Measurements from ENCODE around the gene LDB2. TPM values are rescaled to one million over a fixed set of nuclear protein-coding genes. Genes with fewer than 3 reads are reported as not detected.

The LDB2 gene
- total and polyA plus RNA-seq, 4 donors: 41.7 to 88.2 (median 61.9) TPM

- Histone ChIP-seq H3K9me3 (ENCODE audit: control insufficient read depth, insufficient read depth, low read length) (no peaks in the 10 kb centered on the region), H3K27ac (ENCODE audit: low read depth, low read length) (no peak overlapping the region), H3K4me3 (ENCODE audit: low read depth, low read length) (no peak overlapping the region), H3K4me1 (ENCODE audit: control insufficient read depth, insufficient read depth, low read length) (no peaks in the 10 kb centered on the region), H3K27me3 (ENCODE audit: control insufficient read depth, insufficient read depth, low read length) (no peaks in the 10 kb centered on the region), H3K36me3 (ENCODE audit: control insufficient read depth, insufficient read depth, low read length) (no peaks in the 10 kb centered on the region)
- WGBS (ENCODE audit: insufficient coverage): 83% methylated on average over 1 of the region's 8 CpGs
- DNase-seq (ENCODE audit: low read depth in 4 of 6, low spot score in 6 of 6): peak in 1 of 6 donors; percentile 71
Observed at GRCh38 chr4:16726368-16727050, 171.9 kb downstream of the LDB2 start.

GRCh38 chr4:16725252-16725651 lies 173.2 kb downstream of the LDB2 start:
- Histone ChIP-seq H3K36me3 (ENCODE audit: control insufficient read depth, insufficient read depth, low read length) (no peaks in the 10 kb centered on the region), H3K9me3 (ENCODE audit: control insufficient read depth, insufficient read depth, low read length) (no peaks in the 10 kb centered on the region), H3K27ac (ENCODE audit: low read depth, low read length) (no peak overlapping the region), H3K27me3 (ENCODE audit: control insufficient read depth, insufficient read depth, low read length) (no peaks in the 10 kb centered on the region), H3K4me1 (ENCODE audit: control insufficient read depth, insufficient read depth, low read length) (no peaks in the 10 kb centered on the region), H3K4me3 (ENCODE audit: low read depth, low read length) (no peak overlapping the region)
- WGBS (ENCODE audit: insufficient coverage): 87% methylated on average over 4 of the region's 6 CpGs
- no peak for DNase-seq (ENCODE audit: low read depth in 4 of 6, low spot score in 6 of 6)

GRCh38 chr4:16722416-16722815 lies 176.0 kb downstream of the LDB2 start:
- H3K27me3 ChIP-seq (ENCODE audit: control insufficient read depth, insufficient read depth, low read length): no peaks in the 10 kb centered on the region
- no peaks in the 10 kb centered on the region for H3K36me3 ChIP-seq (ENCODE audit: control insufficient read depth, insufficient read depth, low read length)
- no peak for DNase-seq (ENCODE audit: low read depth in 4 of 6, low spot score in 6 of 6)
- no peaks in the 10 kb centered on the region for H3K4me1 ChIP-seq (ENCODE audit: control insufficient read depth, insufficient read depth, low read length)
- no CpG with 5 or more reads among the region's 3 CpGs for WGBS (ENCODE audit: insufficient coverage)
- no peaks in the 10 kb centered on the region for H3K9me3 ChIP-seq (ENCODE audit: control insufficient read depth, insufficient read depth, low read length)
- H3K27ac ChIP-seq (ENCODE audit: low read depth, low read length): no peak overlapping the region
- H3K4me3 ChIP-seq (ENCODE audit: low read depth, low read length): no peak overlapping the region

GRCh38 chr4:16721613-16722291 lies 176.7 kb downstream of the LDB2 start:
- Histone ChIP-seq H3K4me1 (ENCODE audit: control insufficient read depth, insufficient read depth, low read length) (no peaks in the 10 kb centered on the region), H3K4me3 (ENCODE audit: low read depth, low read length) (no peak overlapping the region), H3K27me3 (ENCODE audit: control insufficient read depth, insufficient read depth, low read length) (no peaks in the 10 kb centered on the region), H3K27ac (ENCODE audit: low read depth, low read length) (no peak overlapping the region), H3K36me3 (ENCODE audit: control insufficient read depth, insufficient read depth, low read length) (no peaks in the 10 kb centered on the region), H3K9me3 (ENCODE audit: control insufficient read depth, insufficient read depth, low read length) (no peaks in the 10 kb centered on the region)
- no peak for DNase-seq (ENCODE audit: low read depth in 4 of 6, low spot score in 6 of 6)
- no CpG with 5 or more reads among the region's 4 CpGs for WGBS (ENCODE audit: insufficient coverage)

GRCh38 chr4:16720761-16721160 lies 177.7 kb downstream of the LDB2 start:
- no peaks in the 10 kb centered on the region for H3K27me3 ChIP-seq (ENCODE audit: control insufficient read depth, insufficient read depth, low read length)
- H3K36me3 ChIP-seq (ENCODE audit: control insufficient read depth, insufficient read depth, low read length): no peaks in the 10 kb centered on the region
- H3K4me3 ChIP-seq (ENCODE audit: low read depth, low read length): no peak overlapping the region
- H3K9me3 ChIP-seq (ENCODE audit: control insufficient read depth, insufficient read depth, low read length): peaks cover 3% of the 10 kb centered on the region
- peak in 1 of 6 donors; percentile 69 for DNase-seq (ENCODE audit: low read depth in 4 of 6, low spot score in 6 of 6)
- no peak overlapping the region for H3K27ac ChIP-seq (ENCODE audit: low read depth, low read length)
- no CpG with 5 or more reads among the region's 2 CpGs for WGBS (ENCODE audit: insufficient coverage)
- H3K4me1 ChIP-seq (ENCODE audit: control insufficient read depth, insufficient read depth, low read length): no peaks in the 10 kb centered on the region

- H3K9me3 ChIP-seq (ENCODE audit: control insufficient read depth, insufficient read depth, low read length): peaks cover 3% of the 10 kb centered on the region
- DNase-seq (ENCODE audit: low read depth in 4 of 6, low spot score in 6 of 6): no peak
- H3K4me3 ChIP-seq (ENCODE audit: low read depth, low read length): no peak overlapping the region
- no peaks in the 10 kb centered on the region for H3K27me3 ChIP-seq (ENCODE audit: control insufficient read depth, insufficient read depth, low read length)
- WGBS (ENCODE audit: insufficient coverage): no CpG with 5 or more reads among the region's 6 CpGs
- H3K36me3 ChIP-seq (ENCODE audit: control insufficient read depth, insufficient read depth, low read length): no peaks in the 10 kb centered on the region
- H3K4me1 ChIP-seq (ENCODE audit: control insufficient read depth, insufficient read depth, low read length): no peaks in the 10 kb centered on the region
- no peak overlapping the region for H3K27ac ChIP-seq (ENCODE audit: low read depth, low read length)
Observed at GRCh38 chr4:16717266-16717970, 181.0 kb downstream of the LDB2 start.

- H3K4me3 ChIP-seq (ENCODE audit: low read depth, low read length): no peak overlapping the region
- no peak for DNase-seq (ENCODE audit: low read depth in 4 of 6, low spot score in 6 of 6)
- 92% methylated on average over 2 of the region's 2 CpGs for WGBS (ENCODE audit: insufficient coverage)
Observed at GRCh38 chr4:16715482-16715881, 183.0 kb downstream of the LDB2 start.

GRCh38 chr4:16714191-16714590 lies 184.3 kb downstream of the LDB2 start:
- H3K9me3 ChIP-seq (ENCODE audit: control insufficient read depth, insufficient read depth, low read length): peaks cover 3% of the 10 kb centered on the region
- H3K27ac ChIP-seq (ENCODE audit: low read depth, low read length): no peak overlapping the region
- DNase-seq (ENCODE audit: low read depth in 4 of 6, low spot score in 6 of 6): no peak
- 86% methylated on average over 1 of the region's 1 CpG for WGBS (ENCODE audit: insufficient coverage)
- no peak overlapping the region for H3K4me3 ChIP-seq (ENCODE audit: low read depth, low read length)
- no peaks in the 10 kb centered on the region for H3K4me1 ChIP-seq (ENCODE audit: control insufficient read depth, insufficient read depth, low read length)
- no peaks in the 10 kb centered on the region for H3K27me3 ChIP-seq (ENCODE audit: control insufficient read depth, insufficient read depth, low read length)
- no peaks in the 10 kb centered on the region for H3K36me3 ChIP-seq (ENCODE audit: control insufficient read depth, insufficient read depth, low read length)

More at GRCh38 chr4:16715482-16715881, 183.0 kb downstream of the LDB2 start:
- Histone ChIP-seq H3K27me3 (ENCODE audit: control insufficient read depth, insufficient read depth, low read length) (no peaks in the 10 kb centered on the region), H3K9me3 (ENCODE audit: control insufficient read depth, insufficient read depth, low read length) (peaks cover 3% of the 10 kb centered on the region), H3K27ac (ENCODE audit: low read depth, low read length) (no peak overlapping the region), H3K36me3 (ENCODE audit: control insufficient read depth, insufficient read depth, low read length) (no peaks in the 10 kb centered on the region), H3K4me1 (ENCODE audit: control insufficient read depth, insufficient read depth, low read length) (no peaks in the 10 kb centered on the region)

GRCh38 chr4:16713696-16714095 lies 184.7 kb downstream of the LDB2 start:
- no peaks in the 10 kb centered on the region for H3K36me3 ChIP-seq (ENCODE audit: control insufficient read depth, insufficient read depth, low read length)
- WGBS (ENCODE audit: insufficient coverage): 100% methylated on average over 1 of the region's 3 CpGs
- H3K27me3 ChIP-seq (ENCODE audit: control insufficient read depth, insufficient read depth, low read length): no peaks in the 10 kb centered on the region
- no peaks in the 10 kb centered on the region for H3K4me1 ChIP-seq (ENCODE audit: control insufficient read depth, insufficient read depth, low read length)
- H3K27ac ChIP-seq (ENCODE audit: low read depth, low read length): no peak overlapping the region
- H3K9me3 ChIP-seq (ENCODE audit: control insufficient read depth, insufficient read depth, low read length): peaks cover 3% of the 10 kb centered on the region
- DNase-seq (ENCODE audit: low read depth in 4 of 6, low spot score in 6 of 6): no peak
- H3K4me3 ChIP-seq (ENCODE audit: low read depth, low read length): no peak overlapping the region
